CD4-positive, CD25-positive, alpha-beta regulatory T cell (primary cell): Measurements from ENCODE around the gene MMP15. TPM values are rescaled to one million over a fixed set of nuclear protein-coding genes. Genes with fewer than 3 reads are reported as not detected.

ENCODE experiments used
- ATAC-seq, 2 donors: fragments of 150-1000 bp; cut with Tn5 transposase; one replicate each; pipeline ENCODE4 v1.10.0; 2021; ENCODE audit warnings: low read depth in 2 of 2, moderate number of reproducible peaks in 2 of 2, moderate library complexity in 1 of 2
- DNase-seq, 3 donors: peaks; one replicate each; pipeline versions ENCODE4 v3.0.0 to v3.0.0-alpha.2; 2012 to 2022; ENCODE audit warnings: mixed read lengths in 1 of 3
- H3K27ac ChIP-seq: one replicate; pipeline ENCODE4 v1.7.0; 2013; ENCODE audit warnings: mild to moderate bottlenecking, low read length; ENCODE audit not compliant: insufficient read depth, poor library complexity, severe bottlenecking
- H3K27me3 ChIP-seq: one replicate; pipeline ENCODE4 v1.7.0; 2013; ENCODE audit warnings: low read length; ENCODE audit not compliant: control insufficient read depth, insufficient read depth
- H3K36me3 ChIP-seq: one replicate; pipeline ENCODE4 v1.7.0; 2013; ENCODE audit warnings: mild to moderate bottlenecking, low read length, moderate library complexity; ENCODE audit not compliant: control insufficient read depth, insufficient read depth
- H3K4me1 ChIP-seq: 2 replicates; pipeline ENCODE4 v1.7.0; 2013; ENCODE audit warnings: mild to moderate bottlenecking, low read length; ENCODE audit not compliant: insufficient read depth, control insufficient read depth, poor library complexity, severe bottlenecking
- H3K4me3 ChIP-seq: one replicate; pipeline ENCODE4 v1.7.0; 2013; ENCODE audit warnings: low read depth, mild to moderate bottlenecking, low read length, moderate library complexity
- H3K9me3 ChIP-seq, 2 experiments: 1 replicate in 1 of 2; 2 replicates in 1 of 2; pipeline ENCODE4 v1.7.0; 2013; ENCODE audit warnings: low read length in 2 of 2, mild to moderate bottlenecking in 1 of 2, moderate library complexity in 1 of 2; ENCODE audit not compliant: control insufficient read depth in 2 of 2
- H3K27ac Mint-ChIP-seq, 3 donors: one replicate each; pipeline ENCODE4 v1.8.0; 2020 to 2022; ENCODE audit warnings: mild to moderate bottlenecking in 3 of 3, mixed read lengths in 3 of 3, moderate library complexity in 2 of 3
- H3K27me3 Mint-ChIP-seq: one replicate; pipeline ENCODE4 v1.8.0; 2022; ENCODE audit warnings: mild to moderate bottlenecking, mixed read lengths
- H3K36me3 Mint-ChIP-seq: one replicate; pipeline ENCODE4 v1.8.0; 2020; ENCODE audit warnings: mixed read lengths
- H3K4me1 Mint-ChIP-seq, 4 donors: one replicate each; pipeline ENCODE4 v1.8.0; 2020 to 2022; ENCODE audit warnings: mixed read lengths in 4 of 4, mild to moderate bottlenecking in 1 of 4
- H3K4me3 Mint-ChIP-seq, 4 donors: one replicate each; pipeline ENCODE4 v1.8.0; 2020 to 2022; ENCODE audit warnings: mild to moderate bottlenecking in 4 of 4, mixed read lengths in 4 of 4, moderate library complexity in 3 of 4
- H3K9me3 Mint-ChIP-seq, 7 donors: one replicate each; pipeline ENCODE4 v1.8.0; 2020 to 2022; ENCODE audit warnings: mixed read lengths in 7 of 7, mild to moderate bottlenecking in 3 of 7, moderate library complexity in 2 of 7
- polyA plus RNA-seq, 4 donors: library from polyadenylated mRNA; unstranded; fragments of 300-500 nt; fragmentation: Illumina TruSeq; gene quantifications; one replicate each; pipeline ENCODE4 v1.2.3, GENCODE V29; 2021
- total RNA-seq: library from RNA; stranded (reverse); gene quantifications from one replicate; pipeline ENCODE4 v1.2.3, GENCODE V29; 2022

The MMP15 gene
- total and polyA plus RNA-seq, 5 donors from 2014 or later = 0.03 to 0.27 (median 0.11) TPM; not detected in 2

GRCh38 chr16:58013201-58013956 is 12.2 kb upstream of the MMP15 start:
- Histone ChIP-seq H3K4me1 (no peaks in the 10 kb centered on the region), H3K27ac (no peak overlapping the region), H3K36me3 (peaks cover 54% of the 10 kb centered on the region), H3K9me3 (no peaks in the 10 kb centered on the region), H3K27me3 (no peaks in the 10 kb centered on the region), H3K4me3 (no peak overlapping the region)
- H3K9me3 Mint-ChIP-seq = no peaks in the 10 kb centered on the region
- H3K4me3 Mint-ChIP-seq = no peak overlapping the region
- H3K27ac Mint-ChIP-seq = no peak overlapping the region
- DNase-seq (no peak), ATAC-seq (no peak)
- peaks cover 13% of the 10 kb centered on the region for H3K36me3 Mint-ChIP-seq
- H3K4me1 Mint-ChIP-seq = no peaks in the 10 kb centered on the region
- H3K27me3 Mint-ChIP-seq = no peaks in the 10 kb centered on the region

- DNase-seq = no peak
- no peak for ATAC-seq
- peaks cover 32% of the 10 kb centered on the region for H3K36me3 ChIP-seq
- Mint-ChIP-seq H3K27ac (no peak overlapping the region), H3K4me3 (no peak overlapping the region), H3K36me3 (no peaks in the 10 kb centered on the region), H3K4me1 (peaks cover 0 to 15% (median 4%) of the 10 kb centered on the region in 4 donors), H3K9me3 (no peaks in the 10 kb centered on the region), H3K27me3 (no peaks in the 10 kb centered on the region)
- no peak overlapping the region for H3K27ac ChIP-seq
- no peaks in the 10 kb centered on the region for H3K27me3 ChIP-seq
- peaks cover 3% of the 10 kb centered on the region for H3K4me1 ChIP-seq
- H3K9me3 ChIP-seq = no peaks in the 10 kb centered on the region
- no peak overlapping the region for H3K4me3 ChIP-seq
Measured at GRCh38 chr16:58016840-58017446, 8.6 kb upstream of the MMP15 start.

- peak overlapping the region in 1 of 3 donors; percentile 29 for H3K27ac Mint-ChIP-seq
- no peak overlapping the region for H3K4me3 Mint-ChIP-seq
Measured at GRCh38 chr16:58018803-58019202, 6.8 kb upstream of the MMP15 start.

GRCh38 chr16:58019866-58020538 is 5.6 kb upstream of the MMP15 start:
- no peak for DNase-seq
- Mint-ChIP-seq H3K4me3 (no peak overlapping the region), H3K27me3 (peaks cover 6% of the 10 kb centered on the region), H3K36me3 (no peaks in the 10 kb centered on the region), H3K9me3 (no peaks in the 10 kb centered on the region), H3K27ac (peak overlapping the region; percentile 23 to 99 (median 85)), H3K4me1 (peaks cover 2 to 24% (median 10%) of the 10 kb centered on the region in 4 donors)
- Histone ChIP-seq H3K27ac (peak overlapping the region; percentile 39), H3K4me1 (peaks cover 12% of the 10 kb centered on the region), H3K36me3 (peaks cover 19% of the 10 kb centered on the region), H3K4me3 (no peak overlapping the region), H3K9me3 (no peaks in the 10 kb centered on the region), H3K27me3 (no peaks in the 10 kb centered on the region)
- no peak for ATAC-seq

More at GRCh38 chr16:58018803-58019202, 6.8 kb upstream of the MMP15 start:
- H3K36me3 ChIP-seq = peaks cover 19% of the 10 kb centered on the region
- H3K27ac ChIP-seq = no peak overlapping the region
- peaks cover 3% of the 10 kb centered on the region for H3K4me1 ChIP-seq
- Mint-ChIP-seq H3K36me3 (no peaks in the 10 kb centered on the region), H3K27me3 (no peaks in the 10 kb centered on the region), H3K9me3 (no peaks in the 10 kb centered on the region), H3K4me1 (peaks cover 0 to 17% (median 5%) of the 10 kb centered on the region in 4 donors)
- no peak overlapping the region for H3K4me3 ChIP-seq
- ATAC-seq = no peak
- DNase-seq = no peak
- no peaks in the 10 kb centered on the region for H3K27me3 ChIP-seq
- H3K9me3 ChIP-seq = no peaks in the 10 kb centered on the region

GRCh38 chr16:58020628-58021521 is 4.7 kb upstream of the MMP15 start:
- H3K4me3 Mint-ChIP-seq = peak overlapping the region in 1 of 4 donors; percentile 73
- no peaks in the 10 kb centered on the region for H3K27me3 ChIP-seq
- DNase-seq (peak; percentile 44 to 64 (median 55)), ATAC-seq (peak; percentile 43 to 54)
- peaks cover 18% of the 10 kb centered on the region for H3K4me1 ChIP-seq
- peaks cover 9% of the 10 kb centered on the region for H3K27me3 Mint-ChIP-seq
- H3K27ac Mint-ChIP-seq = peak overlapping the region; percentile 23 to 99 (median 85)
- H3K9me3 ChIP-seq = no peaks in the 10 kb centered on the region
- H3K36me3 ChIP-seq = peaks cover 11% of the 10 kb centered on the region
- H3K27ac ChIP-seq = peak overlapping the region; percentile 39
- H3K9me3 Mint-ChIP-seq = no peaks in the 10 kb centered on the region
- no peaks in the 10 kb centered on the region for H3K36me3 Mint-ChIP-seq
- H3K4me1 Mint-ChIP-seq = peaks cover 4 to 25% (median 13%) of the 10 kb centered on the region in 4 donors
- no peak overlapping the region for H3K4me3 ChIP-seq

GRCh38 chr16:58021661-58022551 is 3.6 kb upstream of the MMP15 start:
- Histone ChIP-seq H3K27me3 (no peaks in the 10 kb centered on the region), H3K4me1 (peaks cover 25% of the 10 kb centered on the region), H3K27ac (no peak overlapping the region), H3K9me3 (no peaks in the 10 kb centered on the region), H3K36me3 (peaks cover 11% of the 10 kb centered on the region), H3K4me3 (no peak overlapping the region)
- peaks cover 4 to 25% (median 13%) of the 10 kb centered on the region in 4 donors for H3K4me1 Mint-ChIP-seq
- no peaks in the 10 kb centered on the region for H3K9me3 Mint-ChIP-seq
- peaks cover 9% of the 10 kb centered on the region for H3K27me3 Mint-ChIP-seq
- DNase-seq (no peak), ATAC-seq (no peak)
- H3K4me3 Mint-ChIP-seq = peak overlapping the region in 1 of 4 donors; percentile 61
- H3K27ac Mint-ChIP-seq = peak overlapping the region in 1 of 3 donors; percentile 40
- H3K36me3 Mint-ChIP-seq = no peaks in the 10 kb centered on the region
